ENCODE data around the gene PTPRM.

GRCh38 chr18:8151181-8151580 is 584.1 kb downstream of the PTPRM start:
- TF ChIP-seq, protein P1, sequence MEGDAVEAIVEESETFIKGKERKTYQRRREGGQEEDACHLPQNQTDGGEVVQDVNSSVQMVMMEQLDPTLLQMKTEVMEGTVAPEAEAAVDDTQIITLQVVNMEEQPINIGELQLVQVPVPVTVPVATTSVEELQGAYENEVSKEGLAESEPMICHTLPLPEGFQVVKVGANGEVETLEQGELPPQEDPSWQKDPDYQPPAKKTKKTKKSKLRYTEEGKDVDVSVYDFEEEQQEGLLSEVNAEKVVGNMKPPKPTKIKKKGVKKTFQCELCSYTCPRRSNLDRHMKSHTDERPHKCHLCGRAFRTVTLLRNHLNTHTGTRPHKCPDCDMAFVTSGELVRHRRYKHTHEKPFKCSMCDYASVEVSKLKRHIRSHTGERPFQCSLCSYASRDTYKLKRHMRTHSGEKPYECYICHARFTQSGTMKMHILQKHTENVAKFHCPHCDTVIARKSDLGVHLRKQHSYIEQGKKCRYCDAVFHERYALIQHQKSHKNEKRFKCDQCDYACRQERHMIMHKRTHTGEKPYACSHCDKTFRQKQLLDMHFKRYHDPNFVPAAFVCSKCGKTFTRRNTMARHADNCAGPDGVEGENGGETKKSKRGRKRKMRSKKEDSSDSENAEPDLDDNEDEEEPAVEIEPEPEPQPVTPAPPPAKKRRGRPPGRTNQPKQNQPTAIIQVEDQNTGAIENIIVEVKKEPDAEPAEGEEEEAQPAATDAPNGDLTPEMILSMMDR (conservative IDR thresholded peaks at IDR 0.05; ENCODE audit: low read depth, low read length): no peak
- no peak for TF ChIP-seq RAD21 (IDR thresholded peaks at IDR 0.05; ENCODE audit: low read length)
- no peak for TF ChIP-seq POLR2A (IDR thresholded peaks at IDR 0.05; ENCODE audit: low read depth, low read length)
